Measurements from ENCODE around the gene NEDD9. TPM values are rescaled to one million over a fixed set of nuclear protein-coding genes. Genes with fewer than 3 reads are reported as not detected.

NEDD9 gene
- total and polyA plus RNA-seq, 2 of the 13 experiments (the other 11 are each of a cell fraction or from before 2014, with no cell fraction given) = 27.1 to 389 TPM

GRCh38 chr6:11237956-11238355 lies 5.5 kb upstream of the NEDD9 start:
- Histone ChIP-seq H2AFZ (ENCODE audit: low read length) (no peak overlapping the region), H3K9ac (ENCODE audit: insufficient read depth, low read depth, low read length) (no peak overlapping the region), H3K27ac (ENCODE audit: extremely low read length, insufficient read depth, low read length) (no peak overlapping the region), H3K4me2 (ENCODE audit: low read depth, low read length) (no peak overlapping the region), H4K20me1 (ENCODE audit: insufficient read depth, low read length) (no peaks in the 10 kb centered on the region), H3K9me3 (ENCODE audit: low read length) (no peaks in the 10 kb centered on the region), H3K79me2 (ENCODE audit: insufficient read depth, low read length) (peaks cover 16% of the 10 kb centered on the region), H3K27me3 (ENCODE audit: control insufficient read depth in 1 of 2, insufficient read depth in 2 of 2, low read length in 2 of 2) (no peaks in the 10 kb centered on the region), H3K36me3 (replicated peaks in 1 of 2; ENCODE audit: control insufficient read depth in 1 of 2, insufficient read depth in 2 of 2, low read length in 2 of 2) (no peaks in the 10 kb centered on the region; a peak in 1 of 5 replicates), H3K4me1 (ENCODE audit: insufficient read depth, low read length) (peaks cover 67% of the 10 kb centered on the region), H3K4me3 (replicated peaks in 1 of 3; ENCODE audit: insufficient read depth in 1 of 3, low read depth in 2 of 3, low read length in 3 of 3) (no peak overlapping the region)
- FAIRE-seq = no peak
- in situ Hi-C loops (cut with HindIII; ENCODE audit: extremely low pct_ligation_motif_present, low pct_unique_long_range_greater_than_20kb) (no loop called here), intact Hi-C loops (cut with micrococcal nuclease; ENCODE audit: unreplicated experiment) (loop anchor here (10.0 kb wide), 1 partner anchor 283 kb away; no protein-coding TSS in a partner anchor)
- 96% methylated on average over 4 of the region's 4 CpGs for WGBS (ENCODE audit: low lambda C conversion rate)
- no peak for DNase-seq (ENCODE audit: low spot score)
- BruUV-seq (replicated peaks) = no TSS peak
- ChIA-PET CTCF (ENCODE audit: low intra/inter-chr PET ratio, low total read pairs) (no interaction called here), POLR2A (no interaction called here)
- TF ChIP-seq ZNF343 (CRISPR knock-in tag; IDR thresholded peaks at IDR 0.05) = no peak
- no peak for TF ChIP-seq ZBTB37 (CRISPR knock-in tag; IDR thresholded peaks at IDR 0.05)
- TF ChIP-seq GATAD2A (CRISPR knock-in tag; IDR thresholded peaks at IDR 0.05) = no peak
- TF ChIP-seq ZNF207 (IDR thresholded peaks at IDR 0.05; ENCODE audit: borderline replicate concordance) = no peak
- ATAC-seq = no peak

- no peaks in the 10 kb centered on the region for H3K27me3 ChIP-seq (ENCODE audit: control insufficient read depth in 1 of 2, insufficient read depth in 2 of 2, low read length in 2 of 2)
- no peaks in the 10 kb centered on the region for H3K9me3 ChIP-seq (ENCODE audit: low read length)
- POLR2A ChIA-PET = no interaction called here
- no peak overlapping the region for H3K9ac ChIP-seq (ENCODE audit: insufficient read depth, low read depth, low read length)
- H3K27ac ChIP-seq (ENCODE audit: extremely low read length, insufficient read depth, low read length) = no peak overlapping the region
- no TSS peak for BruUV-seq (replicated peaks)
- H3K4me2 ChIP-seq (ENCODE audit: low read depth, low read length) = no peak overlapping the region
- no peak overlapping the region for H3K4me3 ChIP-seq (replicated peaks in 1 of 3; ENCODE audit: insufficient read depth in 1 of 3, low read depth in 2 of 3, low read length in 3 of 3)
- in situ Hi-C loops (cut with HindIII; ENCODE audit: extremely low pct_ligation_motif_present, low pct_unique_long_range_greater_than_20kb) = no loop called here
- H2AFZ ChIP-seq (ENCODE audit: low read length) = no peak overlapping the region
- DNase-seq (ENCODE audit: low spot score) = no peak
- H3K36me3 ChIP-seq (replicated peaks in 1 of 2; ENCODE audit: control insufficient read depth in 1 of 2, insufficient read depth in 2 of 2, low read length in 2 of 2) = no peaks in the 10 kb centered on the region; a peak in 1 of 5 replicates
- no peak for ATAC-seq
- H3K4me1 ChIP-seq (ENCODE audit: insufficient read depth, low read length) = peaks cover 62% of the 10 kb centered on the region
- no peak for FAIRE-seq
- CTCF ChIA-PET (ENCODE audit: low intra/inter-chr PET ratio, low total read pairs) = no interaction called here
- 93% methylated on average over 4 of the region's 4 CpGs for WGBS (ENCODE audit: low lambda C conversion rate)
- H3K79me2 ChIP-seq (ENCODE audit: insufficient read depth, low read length) = peaks cover 17% of the 10 kb centered on the region
- no peaks in the 10 kb centered on the region; the same call in 1 of the 2 replicates for H4K20me1 ChIP-seq (ENCODE audit: insufficient read depth, low read length)
- intact Hi-C loops (cut with micrococcal nuclease; ENCODE audit: unreplicated experiment) = loop anchor here (10.0 kb wide), 1 partner anchor 283 kb away; no protein-coding TSS in a partner anchor
- TF ChIP-seq PPARG (CRISPR knock-in tag; conservative IDR thresholded peaks at IDR 0.05) (no peak), FOXC1 (CRISPR knock-in tag; IDR thresholded peaks at IDR 0.05; ENCODE audit: borderline replicate concordance) (no peak), RERE (CRISPR knock-in tag; IDR thresholded peaks at IDR 0.05; ENCODE audit: low read depth) (no peak), ATF5 (CRISPR knock-in tag; IDR thresholded peaks at IDR 0.05; ENCODE audit: low read depth) (no peak), NAIF1 (CRISPR knock-in tag; IDR thresholded peaks at IDR 0.05; ENCODE audit: borderline replicate concordance) (no peak), ZNF468 (CRISPR knock-in tag; IDR thresholded peaks at IDR 0.05) (no peak), NFIC (IDR thresholded peaks at IDR 0.05; ENCODE audit: low read length) (no peak)
Measured at GRCh38 chr6:11237428-11237827, 5.0 kb upstream of the NEDD9 start.

All from HepG2 (cell line).